ENCODE data around the gene MED25.

The MED25 gene

GRCh38 chr19:49799271-49799797, 18.8 kb upstream of the MED25 start:
- DNase-seq = no peak

- DNase-seq = no peak
Observed at GRCh38 chr19:49799798-49800376, 18.2 kb upstream of the MED25 start.

- DNase-seq = no peak
Observed at GRCh38 chr19:49800771-49801170, 17.3 kb upstream of the MED25 start.

- DNase-seq = no peak
Observed at GRCh38 chr19:49801401-49801888, 16.6 kb upstream of the MED25 start.

- DNase-seq = no peak
Observed at GRCh38 chr19:49801966-49802661, 16.0 kb upstream of the MED25 start.

GRCh38 chr19:49802836-49803528, 15.1 kb upstream of the MED25 start:
- no peak for DNase-seq

GRCh38 chr19:49803529-49803856, 14.6 kb upstream of the MED25 start:
- no peak for DNase-seq

- no peak for DNase-seq
Observed at GRCh38 chr19:49805822-49806619, 12.1 kb upstream of the MED25 start.

- DNase-seq = no peak
Observed at GRCh38 chr19:49806620-49806959, 11.5 kb upstream of the MED25 start.

GRCh38 chr19:49807058-49807903, 10.8 kb upstream of the MED25 start:
- no peak for DNase-seq

GRCh38 chr19:49807904-49808675, 10.0 kb upstream of the MED25 start:
- no peak for DNase-seq

- DNase-seq = peak; percentile 86
Observed at GRCh38 chr19:49808711-49809159, 9.4 kb upstream of the MED25 start.

- peak; percentile 34 for DNase-seq
Observed at GRCh38 chr19:49809160-49809940, 8.7 kb upstream of the MED25 start.

GRCh38 chr19:49809941-49810389, 8.1 kb upstream of the MED25 start:
- DNase-seq = no peak

GRCh38 chr19:49811328-49811727, 6.8 kb upstream of the MED25 start:
- no peak for DNase-seq

- DNase-seq = no peak
Observed at GRCh38 chr19:49812452-49812996, 5.6 kb upstream of the MED25 start.

GRCh38 chr19:49812997-49813861, 4.9 kb upstream of the MED25 start, which contains the start of gene FUZ:
FUZ (minus strand) TSS chr19:49813292; CDS start chr19:49813106, 186 bp downstream.
- peak; percentile 94 for DNase-seq

GRCh38 chr19:49814010-49814409, 4.1 kb upstream of the MED25 start:
- DNase-seq = no peak

GRCh38 chr19:49816590-49816989, 1.5 kb upstream of the MED25 start:
- DNase-seq = no peak

Data from stimulated activated CD4-positive, alpha-beta T cell treated with anti-CD3 and anti-CD28 coated beads, Interleukin-1b, Interleukin-23, amount 100 ng/mL, for 48 hours (primary cell).